ENCODE data around the gene CACNA2D2. TPM values are rescaled to one million over a fixed set of nuclear protein-coding genes. Genes with fewer than 3 reads are reported as not detected.

The CACNA2D2 gene
- total and polyA plus RNA-seq, 2 of the 4 experiments (the other 2 are of a cell fraction), result 0.15 TPM; not detected in 1

GRCh38 chr3:50491023-50491422, 12.4 kb downstream of the CACNA2D2 start:
- DNase-seq, result no peak
- ATAC-seq (ENCODE audit: low read depth), result no peak
- in situ Hi-C loops (cut with MboI; ENCODE audit: low sequenced_read_pairs) (no loop called here), dilution Hi-C loops (cut with HindIII; ENCODE audit: low sequenced_read_pairs, unreplicated experiment) (no loop called here), intact Hi-C loops (cut with micrococcal nuclease) (no loop called here)
- POLR2A ChIA-PET (ENCODE audit: unreplicated experiment), result no interaction called here
- Histone ChIP-seq H3K27me3 (ENCODE audit: control insufficient read depth, insufficient read depth, low read length) (peaks cover 18% of the 10 kb centered on the region), H2AK5ac (ENCODE audit: low read depth, low read length) (no peak overlapping the region), H3K36me3 (ENCODE audit: control insufficient read depth, insufficient read depth, low read length) (no peaks in the 10 kb centered on the region), H2BK20ac (ENCODE audit: low read depth, low read length) (no peak overlapping the region), H3K79me1 (ENCODE audit: low read depth in 1 of 2, low read length in 2 of 2) (no peaks in the 10 kb centered on the region), H3K9me1 (ENCODE audit: insufficient read depth, low read length) (no peaks in the 10 kb centered on the region), H4K8ac (ENCODE audit: low read depth in 2 of 2, low read length in 2 of 2) (no peak overlapping the region), H3K9ac (ENCODE audit: low read depth, low read length) (no peak overlapping the region), H2BK5ac (ENCODE audit: low read depth, low read length, poor library complexity, severe bottlenecking) (no peak overlapping the region), H4K5ac (ENCODE audit: low read depth, low read length) (no peak overlapping the region), H3K18ac (ENCODE audit: low read depth, low read length) (no peak overlapping the region), H3K4me1 (ENCODE audit: control insufficient read depth, insufficient read depth, low read length) (no peaks in the 10 kb centered on the region), H3K4ac (ENCODE audit: low read depth, low read length) (no peak overlapping the region), H3K56ac (ENCODE audit: extremely low read depth, insufficient read depth, low read length) (no peak overlapping the region), H3K14ac (replicated peaks; ENCODE audit: low read depth, low read length) (no peak overlapping the region), H2AK9ac (replicated peaks; ENCODE audit: low read depth, low read length, poor library complexity) (no peak overlapping the region), H3K27ac (ENCODE audit: insufficient read depth, low read length) (no peak overlapping the region), H3K4me2 (ENCODE audit: low read depth, low read length) (no peak overlapping the region), H4K20me1 (ENCODE audit: insufficient read depth, low read length) (no peaks in the 10 kb centered on the region), H3K4me3 (ENCODE audit: insufficient read depth, low read depth, low read length) (no peak overlapping the region), H2BK15ac (ENCODE audit: low read depth, low read length) (no peak overlapping the region), H3K23ac (ENCODE audit: low read depth, low read length) (no peak overlapping the region), H2AFZ (replicated peaks; ENCODE audit: low read length, poor library complexity) (no peak overlapping the region), H4K91ac (ENCODE audit: insufficient read depth, low read depth, low read length) (no peak overlapping the region), H2BK120ac (ENCODE audit: low read depth, low read length) (no peak overlapping the region), H3K9me3 (ENCODE audit: control insufficient read depth, insufficient read depth, low read length) (no peaks in the 10 kb centered on the region; the same call in 1 of the 2 replicates)
- WGBS, 2 experiments (ENCODE audit: extremely low coverage in 2 of 2, insufficient read length in 1 of 2), result 21% methylated on average over 5 of the region's 5 CpGs; no CpG with 5 or more reads in 1 of the 2 experiments
- CTCF ChIA-PET, result no interaction called here
- no TSS peak for BruUV-seq (replicated peaks)
- no peak for TF ChIP-seq MXI1 (IDR thresholded peaks at IDR 0.05; ENCODE audit: borderline replicate concordance, low read depth, low read length)
- no peak for TF ChIP-seq SMC3 (IDR thresholded peaks at IDR 0.05; ENCODE audit: low read depth, low read length)
- TF ChIP-seq RFX5 (IDR thresholded peaks at IDR 0.05; ENCODE audit: low read depth, low read length), result no peak
